ENCODE results near the gene TNFAIP8L2. TPM values are rescaled to one million over a fixed set of nuclear protein-coding genes. Genes with fewer than 3 reads are reported as not detected.

Gene TNFAIP8L2
- total RNA-seq, 2 experiments from 2014 or later: 0.62 to 0.86 TPM

Other genes starting within 250 kb of the TNFAIP8L2 start
- 10 to 100 TPM; 44.1 to 47.4 TPM for gene SETDB1, start 230.3 kb upstream of the TNFAIP8L2 start, total RNA-seq
- gene CERS2, start 181.8 kb upstream of the TNFAIP8L2 start, total RNA-seq: 10 to 100 TPM; 74.5 to 75.5 TPM
- under 1 TPM in 1 of 2 experiments, not detected in 1; 0.16 TPM for gene ANXA9, start 174.4 kb upstream of the TNFAIP8L2 start, total RNA-seq
- 1 to 10 TPM; 2.2 to 2.4 TPM for gene MINDY1, start 149.7 kb upstream of the TNFAIP8L2 start, total RNA-seq
- 1 to 10 TPM; 8.0 to 9.0 TPM for gene PRUNE1, start 148.2 kb upstream of the TNFAIP8L2 start, total RNA-seq
- under 1 TPM; 0.08 to 0.47 TPM for gene BNIPL, start 120.1 kb upstream of the TNFAIP8L2 start, total RNA-seq
- gene C1orf56, start 108.9 kb upstream of the TNFAIP8L2 start, total RNA-seq: under 1 TPM; 0.30 to 0.56 TPM
- gene CDC42SE1, start 97.0 kb upstream of the TNFAIP8L2 start, total RNA-seq: 100 to 1,000 TPM; 275 to 282 TPM
- gene MLLT11, start 96.3 kb upstream of the TNFAIP8L2 start, total RNA-seq: 1 to 10 TPM; 1.9 to 2.0 TPM
- 10 to 100 TPM; 20.0 to 21.9 TPM for gene GABPB2, start 85.9 kb upstream of the TNFAIP8L2 start, total RNA-seq
- 1 to 10 TPM; 2.0 to 3.0 TPM for gene SEMA6C, start 10.0 kb upstream of the TNFAIP8L2 start, total RNA-seq
- under 1 TPM; 0.49 to 0.94 TPM for gene LYSMD1, start 9.3 kb downstream of the TNFAIP8L2 start, total RNA-seq
- 10 to 100 TPM; 35.0 to 40.4 TPM for gene SCNM1, start 9.5 kb downstream of the TNFAIP8L2 start, total RNA-seq
- gene TMOD4, start 19.3 kb downstream of the TNFAIP8L2 start, total RNA-seq: 1 to 10 TPM in 1 of 2 experiments, under 1 TPM in 1; 0.98 to 1.7 TPM
- 10 to 100 TPM in 1 of 2 experiments, 1 to 10 TPM in 1; 7.0 to 12.1 TPM for gene VPS72, start 33.5 kb downstream of the TNFAIP8L2 start, total RNA-seq
- 10 to 100 TPM; 37.2 to 48.2 TPM for gene PIP5K1A, start 41.9 kb downstream of the TNFAIP8L2 start, total RNA-seq
- 10 to 100 TPM; 55.1 to 56.7 TPM for gene PSMD4, start 98.1 kb downstream of the TNFAIP8L2 start, total RNA-seq
- gene ZNF687, start 125.7 kb downstream of the TNFAIP8L2 start, total RNA-seq: 10 to 100 TPM; 34.0 to 36.3 TPM
- gene PI4KB, start 170.8 kb downstream of the TNFAIP8L2 start, total RNA-seq: 10 to 100 TPM; 63.1 to 63.2 TPM
- 10 to 100 TPM; 62.6 to 65.9 TPM for gene RFX5, start 190.6 kb downstream of the TNFAIP8L2 start, total RNA-seq
- not detected for gene SELENBP1, start 216.1 kb downstream of the TNFAIP8L2 start, total RNA-seq
- 100 to 1,000 TPM; 272 to 278 TPM for gene PSMB4, start 242.9 kb downstream of the TNFAIP8L2 start, total RNA-seq

All from CD8-positive, alpha-beta T cell (primary cell).